ENCODE results near the gene PPP2R2D.
"Not testable (repeated sequence)": the region's sequence is repeated elsewhere in the genome, so short reads cannot be mapped to it uniquely, and the experiment has no call there.

Gene PPP2R2D

DNA sequence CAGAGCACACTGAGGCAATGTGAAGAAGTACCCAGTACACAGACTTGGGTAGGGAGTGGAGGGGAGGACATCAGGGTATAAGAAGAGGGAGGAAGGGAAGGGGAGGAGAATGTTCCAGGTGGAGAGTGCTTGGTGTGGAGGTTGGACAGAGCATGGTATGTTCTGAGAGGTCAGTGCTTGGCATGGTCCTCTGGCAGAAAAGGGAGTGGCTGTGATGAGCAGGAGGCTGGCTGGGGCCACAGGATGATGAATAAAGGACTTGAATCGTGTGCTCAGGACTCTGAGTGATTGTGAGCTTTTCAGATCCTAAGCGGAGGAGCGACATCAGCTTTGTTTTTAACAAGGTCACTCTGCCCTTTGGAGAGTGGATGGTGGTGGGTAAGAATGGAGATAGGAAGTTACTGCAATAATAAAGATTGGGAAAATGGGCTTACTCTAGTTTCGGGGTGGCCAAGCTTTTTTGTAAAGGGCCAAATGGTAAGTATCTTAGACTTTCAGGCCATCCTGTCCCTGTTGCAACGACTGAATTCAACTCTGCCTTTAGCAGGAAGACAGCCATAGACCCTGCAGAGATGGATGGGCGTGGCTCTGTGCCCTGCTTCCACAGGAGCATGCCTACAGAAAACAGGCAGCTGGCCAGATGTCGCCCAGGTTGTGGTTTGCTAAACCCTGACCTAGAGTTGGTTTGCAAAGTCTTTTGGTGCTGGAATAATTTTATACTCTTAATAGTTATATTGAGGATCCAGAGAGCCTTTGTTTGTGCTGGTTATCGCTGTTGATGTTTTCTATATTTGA, 8.4 kb downstream of the PPP2R2D start:
- no peak for DNase-seq

- no peak for DNase-seq
Observed at GRCh38 chr10:131909929-131910328, 9.1 kb downstream of the PPP2R2D start.

DNA sequence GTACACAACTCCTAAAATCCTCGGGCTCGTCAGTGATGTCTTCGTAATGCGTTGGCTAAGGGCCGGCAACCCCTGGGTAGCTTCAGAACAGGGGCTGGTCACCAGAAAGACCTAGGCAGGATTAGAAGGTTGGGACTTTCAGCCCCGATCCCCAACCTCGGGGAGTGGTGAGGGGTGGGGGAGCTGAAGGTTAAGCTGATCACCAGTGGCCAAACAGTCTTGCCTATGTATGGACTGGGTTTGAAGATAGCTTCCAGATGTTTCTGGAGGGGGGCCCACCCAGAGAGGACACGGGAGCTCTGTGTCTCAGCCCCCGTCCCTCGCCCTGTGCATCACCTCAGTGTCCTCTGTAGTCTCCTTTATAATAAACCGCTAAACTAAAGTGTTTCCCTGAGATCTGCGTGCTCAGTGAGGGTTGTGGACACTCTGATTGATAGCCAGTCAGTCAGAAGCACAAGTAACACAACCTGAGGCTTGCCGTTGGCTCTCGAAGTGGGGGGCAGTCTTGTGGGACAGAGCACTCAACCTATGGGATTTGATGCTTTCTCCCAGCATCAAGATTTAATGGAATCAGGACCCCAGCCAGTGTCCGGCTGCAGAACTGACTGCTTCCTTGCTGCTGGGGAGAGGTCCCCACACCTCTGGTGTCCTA, 10.0 kb downstream of the PPP2R2D start:
- no peak for DNase-seq

- DNase-seq, result no peak
Observed at GRCh38 chr10:131911451-131911850, 10.6 kb downstream of the PPP2R2D start.

GRCh38 chr10:131912620-131913019, 11.8 kb downstream of the PPP2R2D start:
- DNase-seq, result no peak

DNA sequence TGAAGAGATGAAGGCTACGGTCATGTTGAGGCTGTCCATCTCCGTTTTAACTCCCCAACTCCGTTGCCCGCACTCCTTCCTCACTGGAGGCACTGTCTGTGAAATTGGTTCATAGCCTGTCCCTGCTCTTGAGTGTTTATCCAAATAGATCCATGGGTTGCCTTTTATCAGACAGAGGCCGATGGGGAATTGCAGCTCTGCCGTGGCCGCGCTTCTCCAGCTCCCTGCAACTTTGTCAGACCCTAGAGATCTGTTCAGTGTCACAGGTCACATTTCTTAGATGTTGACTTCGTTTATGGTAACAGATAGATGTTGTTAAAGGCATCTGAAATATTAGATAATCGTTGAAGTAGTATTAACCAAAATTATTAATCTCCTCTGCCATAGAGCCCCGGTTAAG, 14.7 kb downstream of the PPP2R2D start:
- no peak for DNase-seq

DNA sequence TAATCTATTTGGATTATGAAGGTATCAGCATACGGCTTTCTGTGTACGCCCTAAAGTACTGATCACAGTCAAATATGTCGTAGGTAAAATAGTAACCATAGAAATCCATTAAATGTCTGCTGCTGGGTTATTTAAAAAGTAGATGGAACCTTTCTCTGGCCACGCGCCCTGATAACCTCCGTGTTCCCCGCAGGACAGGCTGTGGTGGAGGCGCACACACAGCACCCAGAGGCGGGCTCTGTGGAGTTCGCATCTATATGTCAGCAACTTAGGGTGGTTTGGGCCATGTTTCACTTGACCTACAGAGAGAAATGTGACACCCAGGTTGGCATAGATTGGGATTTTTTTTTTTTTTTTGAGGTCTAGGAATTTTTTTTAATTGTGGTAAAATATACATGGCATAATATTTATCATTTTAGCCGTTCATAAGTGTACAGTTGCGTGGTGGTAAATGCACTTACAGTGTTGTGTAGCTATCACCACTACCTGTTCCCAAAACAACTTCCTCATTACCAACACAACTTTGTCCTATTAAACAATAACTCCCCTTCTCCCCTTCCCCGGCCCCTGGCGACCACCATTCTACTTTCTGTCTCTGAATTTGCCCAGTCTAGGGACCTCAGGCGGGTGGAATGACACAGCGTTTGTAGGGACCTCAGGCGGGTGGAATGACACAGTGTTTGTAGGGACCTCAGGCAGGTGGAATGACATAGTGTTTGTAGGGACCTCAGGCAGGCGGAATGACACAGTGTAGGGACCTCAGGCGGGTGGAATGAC, 15.4 kb downstream of the PPP2R2D start:
- no peak for DNase-seq

DNA sequence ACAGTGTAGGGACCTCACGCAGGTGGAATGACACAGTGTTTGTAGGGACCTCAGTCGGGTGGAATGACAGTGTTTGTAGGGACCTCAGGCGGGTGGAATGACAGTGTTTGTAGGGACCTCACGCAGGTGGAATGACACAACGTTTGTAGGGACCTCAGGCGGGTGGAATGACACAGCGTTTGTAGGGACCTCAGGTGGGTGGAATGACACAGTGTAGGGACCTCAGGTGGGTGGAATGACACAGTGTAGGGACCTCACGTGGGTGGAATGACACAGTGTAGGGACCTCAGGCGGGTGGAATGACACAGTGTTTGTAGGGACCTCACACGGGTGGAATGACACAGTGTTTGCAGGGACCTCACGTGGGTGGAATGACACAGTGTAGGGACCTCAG, 16.0 kb downstream of the PPP2R2D start:
- not testable (repeated sequence) for DNase-seq

DNA sequence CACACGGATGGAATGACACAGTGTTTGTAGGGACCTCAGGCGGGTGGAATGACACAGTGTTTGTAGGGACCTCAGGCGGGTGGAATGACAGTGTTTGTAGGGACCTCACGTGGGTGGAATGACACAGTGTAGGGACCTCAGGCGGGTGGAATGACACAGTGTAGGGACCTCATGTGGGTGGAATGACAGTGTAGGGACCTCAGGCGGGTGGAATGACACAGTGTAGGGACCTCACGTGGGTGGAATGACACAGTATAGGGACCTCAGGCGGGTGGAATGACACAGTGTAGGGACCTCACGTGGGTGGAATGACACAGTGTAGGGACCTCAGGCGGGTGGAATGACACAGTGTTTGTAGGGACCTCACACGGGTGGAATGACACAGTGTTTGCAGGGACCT, 16.7 kb downstream of the PPP2R2D start:
- DNase-seq, result not testable (repeated sequence)

DNA sequence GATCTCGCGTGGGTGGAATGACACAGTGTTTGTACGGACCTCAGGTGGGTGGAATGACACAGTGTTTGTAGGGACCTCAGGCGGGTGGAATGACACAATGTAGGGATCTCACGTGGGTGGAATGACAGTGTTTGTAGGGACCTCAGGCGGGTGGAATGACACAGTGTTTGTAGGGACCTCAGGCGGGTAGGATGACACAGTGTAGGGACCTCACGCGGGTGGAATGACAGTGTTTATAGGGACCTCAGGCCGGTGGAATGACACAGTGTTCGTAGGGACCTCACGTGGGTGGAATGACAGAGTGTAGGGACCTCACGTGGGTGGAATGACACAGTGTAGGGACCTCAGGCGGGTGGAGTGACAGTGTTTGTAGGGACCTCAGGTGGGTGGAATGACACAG, 18.7 kb downstream of the PPP2R2D start:
- DNase-seq, result not testable (repeated sequence)

GRCh38 chr10:131920151-131920550, 19.3 kb downstream of the PPP2R2D start:
- no peak for DNase-seq

GRCh38 chr10:131920693-131921092, 19.9 kb downstream of the PPP2R2D start:
- no peak for DNase-seq

- DNase-seq, result no peak
Observed at GRCh38 chr10:131921184-131921583, 20.4 kb downstream of the PPP2R2D start.

DNA sequence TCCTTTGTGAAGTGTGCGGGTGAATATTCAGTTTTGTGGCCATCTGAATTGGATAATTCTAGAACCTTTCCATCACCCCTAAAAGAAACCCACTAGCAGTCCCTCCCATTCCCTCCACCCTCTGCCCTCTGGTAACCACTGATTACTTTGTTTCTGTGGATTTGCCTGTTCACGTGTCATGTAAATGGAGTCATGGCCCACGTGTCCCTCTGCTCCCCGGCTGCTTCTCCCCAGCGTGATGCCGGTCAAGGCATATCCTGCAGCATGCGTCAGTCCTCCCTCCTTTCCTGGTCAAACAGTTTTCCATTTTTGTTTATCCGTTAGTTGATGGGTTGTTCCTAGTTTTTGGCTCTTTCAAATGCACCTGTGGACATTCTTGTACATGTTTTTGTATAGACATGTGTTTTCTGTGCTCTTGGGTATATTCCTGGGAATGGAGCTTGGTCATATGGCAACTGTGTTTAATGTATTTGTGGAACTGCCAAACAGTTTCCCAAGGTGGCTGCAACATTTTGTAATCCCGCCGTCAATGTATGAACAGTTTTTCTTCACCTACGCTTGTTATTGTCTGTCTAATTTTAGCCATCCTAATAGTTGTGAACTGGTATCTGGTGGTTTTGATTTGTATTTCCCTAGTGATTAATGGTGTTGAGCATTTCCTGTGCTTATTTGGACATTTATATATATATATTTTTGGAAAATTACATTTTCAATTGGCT, 22.4 kb downstream of the PPP2R2D start:
- no peak for DNase-seq

GRCh38 chr10:131925011-131925649, 24.3 kb downstream of the PPP2R2D start:
- no peak for DNase-seq

DNA sequence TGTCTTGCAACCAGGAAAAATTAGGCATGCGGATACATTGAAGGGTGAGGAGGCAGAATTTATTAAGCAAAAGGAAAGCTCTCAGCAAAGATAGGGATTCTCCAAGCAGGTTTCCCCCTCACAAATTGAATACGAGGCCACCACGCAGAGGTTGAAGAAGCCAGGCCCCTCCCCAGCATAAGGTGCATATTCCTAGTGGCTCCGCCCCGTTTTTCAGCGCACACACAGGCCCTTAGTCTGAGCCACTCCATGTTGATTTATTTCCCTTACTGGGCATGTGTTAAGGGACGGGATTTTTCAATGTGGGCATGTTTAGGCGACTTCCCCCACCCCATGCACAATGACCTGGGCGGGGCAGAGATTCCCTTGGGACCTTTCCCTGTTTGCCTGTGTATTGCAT, 24.9 kb downstream of the PPP2R2D start:
- DNase-seq, result no peak

- no peak for DNase-seq
Observed at GRCh38 chr10:131926253-131926652, 25.4 kb downstream of the PPP2R2D start.

- DNase-seq, result no peak
Observed at GRCh38 chr10:131926743-131927595, 26.2 kb downstream of the PPP2R2D start.

- DNase-seq, result no peak
Observed at GRCh38 chr10:131928248-131929095, 27.7 kb downstream of the PPP2R2D start.

- DNase-seq, result no peak
Observed at GRCh38 chr10:131929122-131929845, 28.5 kb downstream of the PPP2R2D start.
